ENCODE data around the gene HLCS. TPM values are rescaled to one million over a fixed set of nuclear protein-coding genes. Genes with fewer than 3 reads are reported as not detected.

HLCS gene
- polyA plus RNA-seq, 1 of the 3 experiments (the other 2 are of a cell fraction) = 13.0 TPM

GRCh38 chr21:36964398-36964797 lies 2.1 kb downstream of the HLCS start:
- no peak overlapping the region for H3K9ac ChIP-seq
- H3K4me3 ChIP-seq (ENCODE audit: low read depth in 2 of 2, low read length in 1 of 2) = no peak overlapping the region
- H2AFZ ChIP-seq (ENCODE audit: low read depth) = no peak overlapping the region
- WGBS (ENCODE audit: low lambda C conversion rate) = 93% methylated on average over 4 of the region's 4 CpGs
- H3K9me2 ChIP-seq = no peaks in the 10 kb centered on the region
- TF ChIP-seq CTCF (IDR thresholded peaks at IDR 0.05) (no peak), RCOR1 (IDR thresholded peaks at IDR 0.05; ENCODE audit: low read length) (no peak), REST (IDR thresholded peaks at IDR 0.05; ENCODE audit: low read depth, low read length) (no peak), FOXJ3 (CRISPR knock-in tag; IDR thresholded peaks at IDR 0.05) (no peak), IRF3 (IDR thresholded peaks at IDR 0.05; ENCODE audit: low read depth, low read length) (no peak), ELF1 (IDR thresholded peaks at IDR 0.05) (no peak), RXRA (IDR thresholded peaks at IDR 0.05; ENCODE audit: borderline replicate concordance, low read depth) (no peak), TAF1 (IDR thresholded peaks at IDR 0.05; ENCODE audit: borderline replicate concordance, low read depth, low read length) (no peak), MXI1 (IDR thresholded peaks at IDR 0.05; ENCODE audit: low read depth, low read length) (no peak), RFX5 (IDR thresholded peaks at IDR 0.05; ENCODE audit: low read length) (no peak), POLR2AphosphoS5 (IDR thresholded peaks at IDR 0.05; ENCODE audit: low read depth, low read length) (no peak), ZBTB33 (IDR thresholded peaks at IDR 0.05; ENCODE audit: borderline replicate concordance, low read depth) (no peak), SMC3 (IDR thresholded peaks at IDR 0.05; ENCODE audit: low read depth, low read length) (no peak), JUND (IDR thresholded peaks at IDR 0.05) (no peak), TEAD4 (IDR thresholded peaks at IDR 0.05; ENCODE audit: borderline replicate concordance, insufficient read depth) (no peak), MAX (IDR thresholded peaks at IDR 0.05; ENCODE audit: low read depth) (no peak)
- no peaks in the 10 kb centered on the region for H4K20me1 ChIP-seq (ENCODE audit: insufficient read depth)
- ChIA-PET CTCF (interaction anchor here (0.9 to 6.0 kb wide), 5 partner anchors 11 to 45 kb away, joined by 3 to 38 read pairs (median 5); no protein-coding TSS in a partner anchor), POLR2A (no interaction called here)
- DNase-seq = no peak
- peaks cover 5 to 24% of the 10 kb centered on the region in 2 experiments for H3K36me3 ChIP-seq (replicated peaks in 1 of 2; ENCODE audit: control insufficient read depth in 1 of 2, insufficient read depth in 2 of 2, low read length in 1 of 2)
- H3F3A ChIP-seq (replicated peaks; ENCODE audit: insufficient read depth) = peaks cover 2% of the 10 kb centered on the region
- H3K4me2 ChIP-seq = no peak overlapping the region
- H3K9me3 ChIP-seq = no peaks in the 10 kb centered on the region
- no peaks in the 10 kb centered on the region for H3K27me3 ChIP-seq (ENCODE audit: insufficient read depth)
- H3K4me1 ChIP-seq (ENCODE audit: control insufficient read depth in 1 of 2, insufficient read depth in 2 of 2, low read depth in 1 of 2, low read length in 1 of 2) = peaks cover 3 to 12% of the 10 kb centered on the region in 2 experiments; a peak in 2 of 4 replicates
- H3K27ac ChIP-seq (ENCODE audit: low read depth in 2 of 2, low read length in 1 of 2) = no peak overlapping the region
- H3K79me2 ChIP-seq (ENCODE audit: insufficient read depth) = peaks cover 16% of the 10 kb centered on the region
